NCI-H69 (cell line): Measurements from ENCODE around the gene SLCO3A1.
"Not testable (repeated sequence)": the region's sequence is repeated elsewhere in the genome, so short reads cannot be mapped to it uniquely, and the experiment has no call there.

Experiments used
- DNase-seq: peaks from one replicate; lab custom pipeline; 2025; lab: John Stamatoyannopoulos, UW

SLCO3A1 gene

DNA sequence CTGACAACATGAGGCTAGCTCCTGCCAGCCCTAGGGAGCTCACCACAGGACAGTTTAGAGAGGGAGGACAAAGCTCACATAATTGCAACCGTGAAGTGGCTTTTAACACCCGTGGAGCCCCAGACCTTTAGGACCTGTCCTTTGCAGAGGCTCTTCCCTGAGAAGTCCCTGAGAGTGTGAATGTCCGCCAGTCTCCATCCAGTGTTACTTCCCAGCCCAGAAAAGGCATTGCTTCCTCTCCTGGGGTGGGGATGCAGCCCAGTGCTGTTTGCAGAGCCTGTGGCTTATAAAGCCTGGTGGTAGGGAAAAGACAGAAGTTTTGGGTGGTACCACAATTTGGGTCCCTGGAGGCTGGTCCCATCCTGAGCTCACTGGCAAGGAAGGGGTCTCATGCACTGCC lies 182.0 kb downstream of the SLCO3A1 start:
- peak; percentile 25 for DNase-seq

- no peak for DNase-seq
Measured at GRCh38 chr15:92035961-92036360, 182.5 kb downstream of the SLCO3A1 start.

DNA sequence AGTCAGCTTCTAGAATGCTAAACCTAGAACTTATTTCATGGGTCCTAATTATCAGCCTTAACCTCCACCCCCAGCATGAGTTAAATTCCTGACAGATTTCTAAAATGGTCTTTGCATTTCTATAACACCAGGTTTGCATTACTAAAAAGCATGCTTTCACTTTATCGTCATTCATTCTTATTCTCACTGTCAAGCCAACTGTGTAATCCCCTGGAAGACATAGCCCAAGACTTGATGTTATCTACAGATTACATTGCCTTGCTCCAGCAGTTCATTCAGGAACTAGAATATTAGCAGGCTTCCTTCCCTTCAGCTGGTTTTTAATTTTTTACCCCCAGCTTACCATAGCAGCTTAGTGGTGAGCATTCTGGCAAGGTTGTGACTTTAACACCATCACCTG lies 184.0 kb downstream of the SLCO3A1 start:
- DNase-seq: no peak

GRCh38 chr15:92040350-92040749 lies 186.8 kb downstream of the SLCO3A1 start:
- no peak for DNase-seq

GRCh38 chr15:92041371-92041770 lies 187.9 kb downstream of the SLCO3A1 start:
- no peak for DNase-seq

DNA sequence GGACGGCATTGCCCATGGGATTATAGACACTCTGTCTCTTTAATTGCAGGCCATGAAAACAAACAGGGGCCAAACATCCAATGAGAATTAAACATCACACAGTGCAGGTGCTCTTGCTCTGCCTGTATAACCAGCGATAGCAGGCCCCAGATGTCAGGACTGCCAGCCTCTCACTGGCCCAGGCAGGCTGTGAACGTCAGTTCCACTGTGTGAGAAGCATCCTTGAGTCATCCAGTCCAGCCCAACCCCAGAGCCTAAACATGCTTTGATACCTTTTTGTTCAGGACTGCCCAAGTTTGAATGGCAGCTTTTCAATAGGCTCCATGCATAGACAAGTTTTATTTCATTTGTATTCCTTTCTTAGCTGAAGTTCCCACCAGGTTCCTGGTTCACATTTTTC lies 189.8 kb downstream of the SLCO3A1 start:
- peak; percentile 74 for DNase-seq

DNA sequence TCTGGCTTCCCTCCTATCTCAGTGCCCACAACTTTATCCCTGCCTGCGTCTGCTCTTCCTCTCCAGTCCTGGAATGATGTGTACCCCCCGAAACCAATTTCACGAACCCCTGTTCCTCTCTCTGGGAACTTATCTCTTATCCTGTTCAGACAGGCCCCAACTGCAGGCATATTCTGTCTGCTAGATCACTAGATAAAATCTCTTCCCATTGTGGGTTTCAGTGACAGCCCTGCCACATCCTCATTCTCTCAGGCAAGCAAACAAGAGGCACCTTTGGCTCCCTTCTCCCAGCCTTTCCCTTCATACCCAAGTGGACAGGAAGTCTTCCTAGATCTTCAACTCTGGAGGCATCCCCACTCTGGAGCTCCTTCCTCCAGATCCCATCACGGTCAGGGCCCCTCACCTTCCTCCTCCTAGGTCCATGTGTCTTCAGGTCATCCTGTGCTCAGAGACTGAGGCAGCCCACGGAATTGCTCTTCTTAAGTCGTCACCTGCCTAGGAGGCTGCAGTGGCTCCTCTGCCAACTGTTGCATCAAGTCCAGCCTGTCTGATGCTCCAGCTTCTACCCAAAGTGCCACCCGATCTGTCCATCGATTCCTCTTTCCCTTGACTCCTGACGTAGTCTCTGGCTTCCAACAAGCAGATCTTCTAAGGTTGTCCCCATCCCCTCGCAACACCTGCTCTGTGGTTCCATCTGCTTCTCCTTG lies 190.8 kb downstream of the SLCO3A1 start:
- no peak for DNase-seq

- DNase-seq: no peak
Measured at GRCh38 chr15:92047900-92048299, 194.4 kb downstream of the SLCO3A1 start.

GRCh38 chr15:92048739-92049138 lies 195.2 kb downstream of the SLCO3A1 start:
- no peak for DNase-seq

DNA sequence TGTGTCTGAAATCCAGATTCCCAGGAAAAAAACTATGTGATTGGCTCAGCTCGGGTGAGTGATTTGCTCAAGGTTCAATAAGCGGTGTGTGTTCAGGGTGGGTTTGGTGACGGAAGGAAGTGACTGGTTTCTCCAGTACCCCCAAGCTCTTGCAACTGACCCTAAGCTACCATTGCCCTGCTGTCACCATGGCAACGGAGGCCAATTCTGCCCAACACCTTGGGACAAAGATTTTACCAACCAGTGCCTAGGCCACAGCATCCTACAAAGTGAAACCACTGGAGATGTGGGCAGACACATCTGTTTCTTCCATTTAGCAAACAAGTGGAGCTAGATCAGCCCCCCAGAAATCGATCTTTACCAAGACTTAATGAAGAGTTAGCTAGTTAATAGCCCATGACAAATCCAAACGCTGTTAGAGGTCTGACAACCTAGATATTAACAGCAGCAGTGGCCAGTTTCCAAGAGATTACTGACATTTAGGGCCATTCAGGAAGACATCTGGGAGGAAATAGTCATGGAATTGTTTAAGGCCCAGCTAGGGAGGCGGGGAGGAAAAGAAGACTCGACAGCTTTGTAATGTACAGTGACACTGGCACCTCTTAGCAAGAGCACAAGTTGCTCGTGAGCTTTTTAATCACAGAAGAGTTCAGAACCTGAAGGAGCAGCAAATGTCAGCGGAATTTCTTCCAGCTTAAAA lies 195.9 kb downstream of the SLCO3A1 start:
- peak; percentile 71 for DNase-seq

GRCh38 chr15:92050220-92050898 lies 196.9 kb downstream of the SLCO3A1 start:
- no peak for DNase-seq

GRCh38 chr15:92051716-92052115 lies 198.2 kb downstream of the SLCO3A1 start:
- DNase-seq: no peak

DNA sequence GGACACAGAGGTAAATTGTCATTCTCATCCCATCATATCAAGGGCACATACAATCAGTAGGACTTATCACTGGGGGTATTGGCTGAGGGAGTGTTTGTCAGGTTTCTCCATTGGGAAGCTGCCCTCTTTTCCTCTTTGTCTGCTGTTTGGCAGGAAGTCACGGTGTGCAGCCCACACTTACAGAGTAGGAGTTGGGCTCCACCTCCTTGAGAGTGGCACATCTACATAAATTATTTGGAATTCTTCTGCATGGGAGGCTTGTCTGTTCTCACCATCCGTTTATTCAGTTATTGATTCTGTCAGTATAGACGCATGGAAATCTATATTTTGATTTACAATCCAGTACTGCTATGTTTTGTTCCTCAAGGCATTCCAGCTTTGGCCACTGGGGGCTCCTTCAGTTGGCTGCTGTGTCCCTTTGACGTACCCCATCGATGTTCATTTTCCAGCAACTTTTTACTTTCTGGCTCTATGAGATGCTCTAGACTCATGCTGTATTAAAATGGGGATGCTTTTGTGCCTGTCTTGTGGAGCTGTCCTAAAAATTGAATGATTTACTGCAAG lies 200.3 kb downstream of the SLCO3A1 start:
- no peak for DNase-seq

DNA sequence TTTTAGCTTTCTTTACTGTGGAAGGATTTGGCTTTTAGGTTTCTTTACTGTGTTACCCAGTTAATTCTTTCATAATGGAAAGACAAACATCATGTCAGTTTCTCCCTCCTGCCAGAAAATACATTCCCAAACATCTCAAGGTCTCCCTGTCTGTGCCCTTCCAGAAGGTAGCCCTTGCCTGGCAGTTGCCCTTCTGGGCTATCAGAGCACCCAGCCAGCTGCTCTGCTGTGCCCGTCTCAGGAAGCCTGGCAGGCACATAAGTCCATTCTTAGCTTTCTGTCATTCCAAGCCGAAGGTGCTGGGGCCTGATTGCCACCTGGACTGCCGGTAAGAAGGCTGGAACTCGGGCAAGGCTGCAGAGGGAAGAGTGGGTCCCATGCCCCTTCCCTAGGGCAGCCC lies 203.4 kb downstream of the SLCO3A1 start:
- no peak for DNase-seq

GRCh38 chr15:92059036-92059970 lies 205.8 kb downstream of the SLCO3A1 start:
- peak; percentile 66 for DNase-seq

- DNase-seq: not testable (repeated sequence)
Measured at GRCh38 chr15:92059971-92060311, 206.4 kb downstream of the SLCO3A1 start.

DNA sequence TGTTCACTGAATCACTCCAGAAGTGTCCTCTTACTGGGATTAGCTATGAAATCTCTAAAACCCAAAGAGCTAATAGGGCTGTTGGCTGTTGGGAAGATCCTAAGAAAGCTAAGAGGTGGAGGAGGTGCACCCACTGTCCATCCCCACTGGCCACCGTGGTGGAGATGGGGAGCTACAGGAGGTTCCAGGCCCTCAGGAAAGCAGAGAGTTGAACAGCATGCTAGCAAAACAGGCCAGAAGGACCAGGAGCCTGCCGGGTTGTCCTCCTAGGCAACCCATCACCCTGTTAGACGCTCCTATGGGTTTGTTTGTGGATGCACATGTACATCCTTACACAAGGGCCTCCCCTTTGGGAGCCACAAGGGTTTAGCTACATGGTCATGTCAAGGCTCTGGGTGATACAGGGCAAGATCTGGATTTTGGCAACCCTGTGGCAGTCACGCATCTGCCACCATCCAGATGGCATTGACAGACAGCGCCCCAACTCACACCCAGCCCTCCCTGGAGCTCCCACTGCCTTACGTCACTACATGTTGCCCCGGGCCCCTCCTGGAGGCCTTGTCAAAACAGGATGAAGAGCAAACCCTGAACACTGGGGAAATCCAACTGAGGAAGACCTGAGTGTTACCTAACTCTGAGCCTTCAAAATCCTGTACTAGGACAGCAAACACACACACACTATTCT lies 208.1 kb downstream of the SLCO3A1 start:
- no peak for DNase-seq

GRCh38 chr15:92062505-92062904 lies 209.0 kb downstream of the SLCO3A1 start:
- no peak for DNase-seq

- no peak for DNase-seq
Measured at GRCh38 chr15:92068121-92068520, 214.6 kb downstream of the SLCO3A1 start.

DNA sequence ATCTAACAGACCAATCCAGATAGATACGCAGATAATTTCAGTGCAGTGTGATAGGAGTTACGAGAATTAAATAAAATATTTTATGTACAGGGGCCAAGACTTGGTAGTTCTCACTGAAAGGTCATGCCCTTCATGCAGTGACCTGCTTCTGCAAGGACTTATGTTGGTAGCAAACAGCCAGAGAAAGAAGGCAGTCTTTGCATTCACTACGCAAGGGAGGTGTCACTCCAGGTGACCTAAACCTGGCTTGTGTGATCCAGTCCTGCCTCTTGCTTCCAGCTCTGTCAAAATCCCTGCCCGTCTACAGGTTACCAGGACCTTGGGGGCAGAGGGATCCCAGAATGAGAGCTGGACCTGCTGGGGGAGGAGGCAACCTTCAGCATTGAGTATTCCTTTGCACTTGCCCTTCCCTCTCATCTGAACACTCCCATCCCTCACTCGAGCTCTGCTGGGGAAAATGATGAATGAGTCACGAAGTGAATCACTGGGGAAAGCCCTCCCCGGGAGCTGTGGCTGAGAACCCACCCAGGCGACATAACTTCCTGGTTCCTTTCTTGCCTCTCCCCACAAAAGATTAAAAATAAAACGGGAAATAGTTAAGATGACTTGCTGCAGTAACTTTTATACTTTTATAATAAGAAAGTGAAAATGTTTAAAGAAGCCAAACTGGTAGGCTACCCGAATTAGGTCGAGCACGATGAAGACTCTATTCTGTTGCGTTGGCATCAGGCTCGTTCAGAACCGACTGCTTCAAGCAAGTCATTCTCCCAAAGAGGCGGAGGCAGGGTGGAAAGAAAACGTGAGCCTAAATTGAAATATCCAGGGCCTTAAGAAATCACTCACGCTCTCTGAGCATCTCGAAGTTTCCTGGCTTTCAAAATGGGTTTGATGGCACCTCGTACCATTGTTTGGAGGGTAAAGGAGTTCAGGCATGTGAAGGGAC lies 216.1 kb downstream of the SLCO3A1 start:
- DNase-seq: peak; percentile 13
